C4-2B (cell line): ENCODE measurements around the gene UBE3C.

Experiments used
- ZFX ChIP-seq: fragments of 450-650 bp; IDR thresholded peaks from 2 replicates; pipeline ENCODE4 v1.6.1; 2017
- TF ChIP-seq, protein P1 (sequence below): fragments of 450-650 bp; conservative IDR thresholded peaks from 2 replicates; pipeline ENCODE4 v1.5.1; 2017; ENCODE audit warnings: mild to moderate bottlenecking

DNA sequence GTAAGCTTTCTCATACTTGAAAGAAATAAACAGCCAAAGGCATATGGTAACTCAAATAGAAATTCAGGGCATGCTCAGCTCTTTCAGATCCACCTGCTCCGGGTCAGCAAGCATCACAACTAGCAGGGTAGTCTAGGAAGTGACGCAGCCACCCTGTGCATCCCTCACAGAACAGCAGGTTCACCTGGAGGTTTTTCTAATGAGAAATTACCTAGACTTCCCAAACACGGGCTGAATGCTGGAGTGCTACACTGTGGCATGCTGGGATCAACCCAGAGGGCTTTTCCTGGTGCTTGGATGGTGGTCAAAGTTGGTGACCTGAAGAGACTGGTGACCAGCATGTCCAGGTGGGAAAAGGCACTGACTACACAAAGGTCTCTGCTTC is 131.3 kb downstream of the UBE3C start:
- TF ChIP-seq, protein P1, sequence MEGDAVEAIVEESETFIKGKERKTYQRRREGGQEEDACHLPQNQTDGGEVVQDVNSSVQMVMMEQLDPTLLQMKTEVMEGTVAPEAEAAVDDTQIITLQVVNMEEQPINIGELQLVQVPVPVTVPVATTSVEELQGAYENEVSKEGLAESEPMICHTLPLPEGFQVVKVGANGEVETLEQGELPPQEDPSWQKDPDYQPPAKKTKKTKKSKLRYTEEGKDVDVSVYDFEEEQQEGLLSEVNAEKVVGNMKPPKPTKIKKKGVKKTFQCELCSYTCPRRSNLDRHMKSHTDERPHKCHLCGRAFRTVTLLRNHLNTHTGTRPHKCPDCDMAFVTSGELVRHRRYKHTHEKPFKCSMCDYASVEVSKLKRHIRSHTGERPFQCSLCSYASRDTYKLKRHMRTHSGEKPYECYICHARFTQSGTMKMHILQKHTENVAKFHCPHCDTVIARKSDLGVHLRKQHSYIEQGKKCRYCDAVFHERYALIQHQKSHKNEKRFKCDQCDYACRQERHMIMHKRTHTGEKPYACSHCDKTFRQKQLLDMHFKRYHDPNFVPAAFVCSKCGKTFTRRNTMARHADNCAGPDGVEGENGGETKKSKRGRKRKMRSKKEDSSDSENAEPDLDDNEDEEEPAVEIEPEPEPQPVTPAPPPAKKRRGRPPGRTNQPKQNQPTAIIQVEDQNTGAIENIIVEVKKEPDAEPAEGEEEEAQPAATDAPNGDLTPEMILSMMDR: no peak
- TF ChIP-seq ZFX: no peak
